Measurements from ENCODE around the gene SSH2. TPM values are rescaled to one million over a fixed set of nuclear protein-coding genes. Genes with fewer than 3 reads are reported as not detected.

The SSH2 gene
- total RNA-seq, 1 donor from 2014 or later: 12.2 TPM

DNA sequence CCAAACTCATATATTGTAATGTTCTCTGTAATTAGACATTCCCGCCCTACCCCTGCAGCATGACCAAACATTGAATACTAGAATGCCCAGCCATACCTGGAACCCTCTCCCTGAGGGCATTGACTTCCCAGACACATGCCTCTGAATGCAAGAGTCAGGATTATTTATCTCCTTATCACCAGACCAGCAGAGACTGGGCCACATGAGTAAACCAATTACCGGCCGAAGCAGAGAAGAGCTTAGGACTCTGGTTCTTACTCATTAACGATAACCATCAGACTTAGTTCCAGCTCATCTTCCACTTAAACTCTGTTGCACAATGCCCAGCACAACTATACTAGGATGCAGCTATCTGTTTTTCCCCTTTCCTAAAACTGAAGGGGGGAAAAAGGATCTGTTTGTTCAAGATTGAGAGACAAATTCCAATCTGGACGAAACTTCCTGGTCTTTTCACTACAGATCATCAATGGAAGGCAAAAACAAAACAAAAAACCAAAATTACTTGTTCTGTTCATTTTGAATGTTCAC, 219.1 kb downstream of the SSH2 start:
- Histone ChIP-seq H3K9me3 (ENCODE audit: low read depth) (no peaks in the 10 kb centered on the region), H3K4me2 (no peak overlapping the region), H3F3A (ENCODE audit: low read depth) (no peaks in the 10 kb centered on the region), H3K9ac (no peak overlapping the region), H3K79me2 (ENCODE audit: low read depth) (no peaks in the 10 kb centered on the region), H3K27me3 (no peaks in the 10 kb centered on the region), H2AFZ (replicated peaks) (no peak overlapping the region), H3K27ac (no peak overlapping the region), H3K36me3 (no peaks in the 10 kb centered on the region), H3K4me3 (no peak overlapping the region), H4K20me1 (ENCODE audit: low read depth) (no peaks in the 10 kb centered on the region), H3K4me1 (peaks cover 12% of the 10 kb centered on the region)
- peaks cover 3% of the 10 kb centered on the region for H3K4me1 Mint-ChIP-seq
- TF ChIP-seq, protein P1, sequence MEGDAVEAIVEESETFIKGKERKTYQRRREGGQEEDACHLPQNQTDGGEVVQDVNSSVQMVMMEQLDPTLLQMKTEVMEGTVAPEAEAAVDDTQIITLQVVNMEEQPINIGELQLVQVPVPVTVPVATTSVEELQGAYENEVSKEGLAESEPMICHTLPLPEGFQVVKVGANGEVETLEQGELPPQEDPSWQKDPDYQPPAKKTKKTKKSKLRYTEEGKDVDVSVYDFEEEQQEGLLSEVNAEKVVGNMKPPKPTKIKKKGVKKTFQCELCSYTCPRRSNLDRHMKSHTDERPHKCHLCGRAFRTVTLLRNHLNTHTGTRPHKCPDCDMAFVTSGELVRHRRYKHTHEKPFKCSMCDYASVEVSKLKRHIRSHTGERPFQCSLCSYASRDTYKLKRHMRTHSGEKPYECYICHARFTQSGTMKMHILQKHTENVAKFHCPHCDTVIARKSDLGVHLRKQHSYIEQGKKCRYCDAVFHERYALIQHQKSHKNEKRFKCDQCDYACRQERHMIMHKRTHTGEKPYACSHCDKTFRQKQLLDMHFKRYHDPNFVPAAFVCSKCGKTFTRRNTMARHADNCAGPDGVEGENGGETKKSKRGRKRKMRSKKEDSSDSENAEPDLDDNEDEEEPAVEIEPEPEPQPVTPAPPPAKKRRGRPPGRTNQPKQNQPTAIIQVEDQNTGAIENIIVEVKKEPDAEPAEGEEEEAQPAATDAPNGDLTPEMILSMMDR (IDR thresholded peaks at IDR 0.05): no peak
- no peak for TF ChIP-seq EZH2phosphoT487 (IDR thresholded peaks at IDR 0.05)
- no peak for TF ChIP-seq EZH2 (IDR thresholded peaks at IDR 0.05)
- DNase-seq (ENCODE audit: low spot score): no peak
- no peaks in the 10 kb centered on the region for H3K27me3 Mint-ChIP-seq (ENCODE audit: insufficient read depth, low read depth)
- no peak overlapping the region for H3K4me3 Mint-ChIP-seq
- H3K9me3 Mint-ChIP-seq: no peaks in the 10 kb centered on the region
- no peak overlapping the region for H3K27ac Mint-ChIP-seq
- H3K36me3 Mint-ChIP-seq: peaks cover 2% of the 10 kb centered on the region

DNA sequence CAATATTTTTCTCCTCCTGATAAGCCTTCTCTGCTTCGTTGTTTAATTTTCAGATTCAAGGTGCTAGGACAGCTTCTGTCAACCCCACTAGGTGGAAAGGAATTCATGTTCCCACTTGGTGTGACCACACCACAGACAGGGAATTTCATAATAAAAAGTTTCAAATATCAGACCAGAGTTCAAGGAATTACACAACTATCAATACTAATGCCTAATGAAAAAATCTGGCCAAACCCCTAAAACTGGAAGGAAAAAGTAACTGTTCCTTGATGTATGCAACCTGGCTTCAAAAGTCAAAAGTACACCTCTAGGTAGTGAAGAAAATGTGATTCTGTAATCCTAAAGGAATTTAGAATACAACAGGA, 219.5 kb downstream of the SSH2 start:
- Mint-ChIP-seq H3K4me3 (no peak overlapping the region), H3K27ac (no peak overlapping the region), H3K4me1 (peaks cover 3% of the 10 kb centered on the region), H3K36me3 (no peaks in the 10 kb centered on the region), H3K27me3 (ENCODE audit: insufficient read depth, low read depth) (no peaks in the 10 kb centered on the region), H3K9me3 (no peaks in the 10 kb centered on the region)
- Histone ChIP-seq H3K27ac (no peak overlapping the region), H3K27me3 (no peaks in the 10 kb centered on the region), H3K9me3 (ENCODE audit: low read depth) (no peaks in the 10 kb centered on the region), H3K4me1 (peaks cover 12% of the 10 kb centered on the region), H3K9ac (no peak overlapping the region), H3K4me3 (no peak overlapping the region), H4K20me1 (ENCODE audit: low read depth) (no peaks in the 10 kb centered on the region), H3K36me3 (no peaks in the 10 kb centered on the region), H2AFZ (replicated peaks) (no peak overlapping the region), H3K4me2 (no peak overlapping the region), H3K79me2 (ENCODE audit: low read depth) (no peaks in the 10 kb centered on the region), H3F3A (ENCODE audit: low read depth) (no peaks in the 10 kb centered on the region)
- TF ChIP-seq EZH2 (IDR thresholded peaks at IDR 0.05) (no peak), EZH2phosphoT487 (IDR thresholded peaks at IDR 0.05) (no peak)
- TF ChIP-seq, protein P1 (IDR thresholded peaks at IDR 0.05): no peak
- no peak for DNase-seq (ENCODE audit: low spot score)

DNA sequence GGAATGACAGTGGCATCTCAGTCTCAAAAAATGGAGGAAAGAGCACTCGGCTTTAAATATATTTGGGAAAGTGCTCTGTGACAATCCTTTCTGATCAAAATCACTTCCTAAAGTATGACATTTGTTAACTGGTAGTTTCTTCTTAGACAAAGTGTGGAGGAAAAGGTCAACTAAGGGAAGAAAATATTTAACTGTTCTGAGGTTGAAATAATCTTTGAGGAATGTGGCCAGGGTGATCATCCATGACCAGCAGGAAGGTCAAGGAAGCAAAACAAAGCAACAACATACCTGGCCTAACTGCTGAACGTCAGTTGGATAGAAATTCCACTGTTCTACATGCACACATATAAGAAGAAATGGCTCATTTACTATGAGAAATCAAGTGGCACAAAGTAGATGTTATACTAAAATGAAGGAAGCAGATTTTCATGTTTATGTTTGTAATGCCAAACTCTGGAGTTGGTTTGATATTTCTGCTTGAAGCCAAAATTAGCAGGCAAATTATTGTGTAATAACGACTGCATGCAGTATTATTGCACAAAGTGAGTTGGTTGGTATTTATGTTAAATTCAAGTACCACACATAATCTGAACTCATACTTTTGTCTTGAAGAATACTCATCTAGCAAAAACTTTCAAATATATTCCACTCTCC, 220.0 kb downstream of the SSH2 start:
- H3K27ac Mint-ChIP-seq: no peak overlapping the region
- no peak for DNase-seq (ENCODE audit: low spot score)
- Histone ChIP-seq H3K9ac (no peak overlapping the region), H3K79me2 (ENCODE audit: low read depth) (no peaks in the 10 kb centered on the region), H3K4me2 (no peak overlapping the region), H3K9me3 (ENCODE audit: low read depth) (no peaks in the 10 kb centered on the region), H3K4me3 (no peak overlapping the region), H4K20me1 (ENCODE audit: low read depth) (no peaks in the 10 kb centered on the region), H2AFZ (replicated peaks) (no peak overlapping the region), H3F3A (ENCODE audit: low read depth) (no peaks in the 10 kb centered on the region), H3K4me1 (peaks cover 12% of the 10 kb centered on the region), H3K27ac (no peak overlapping the region), H3K27me3 (no peaks in the 10 kb centered on the region), H3K36me3 (no peaks in the 10 kb centered on the region)
- no peaks in the 10 kb centered on the region for H3K27me3 Mint-ChIP-seq (ENCODE audit: insufficient read depth, low read depth)
- TF ChIP-seq EZH2 (IDR thresholded peaks at IDR 0.05) (no peak), EZH2phosphoT487 (IDR thresholded peaks at IDR 0.05) (no peak)
- no peaks in the 10 kb centered on the region for H3K9me3 Mint-ChIP-seq
- peaks cover 3% of the 10 kb centered on the region for H3K4me1 Mint-ChIP-seq
- no peak overlapping the region for H3K4me3 Mint-ChIP-seq
- no peaks in the 10 kb centered on the region for H3K36me3 Mint-ChIP-seq

DNA sequence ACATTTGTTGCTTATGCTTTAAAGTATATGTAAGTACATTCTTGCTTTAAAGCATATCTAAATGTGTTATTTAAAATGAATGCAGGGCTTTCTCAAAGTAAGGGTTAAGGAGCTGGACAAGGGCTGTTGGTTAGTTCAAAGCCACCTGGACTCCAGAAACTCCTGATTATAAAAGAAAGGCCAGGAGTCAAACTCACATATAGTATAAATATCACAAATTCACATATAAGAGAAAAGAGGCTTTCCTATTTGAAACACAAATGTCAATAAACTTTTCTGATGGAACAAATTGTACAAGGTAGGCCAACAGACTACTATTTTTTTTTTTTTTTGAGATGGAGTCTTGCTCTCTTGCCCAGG, 222.8 kb downstream of the SSH2 start:
- Histone ChIP-seq H3K9ac (no peak overlapping the region), H3K4me1 (peaks cover 6% of the 10 kb centered on the region), H2AFZ (replicated peaks) (no peak overlapping the region), H3K9me3 (ENCODE audit: low read depth) (no peaks in the 10 kb centered on the region), H3K27ac (no peak overlapping the region), H3K36me3 (no peaks in the 10 kb centered on the region), H3K4me3 (no peak overlapping the region), H3K79me2 (ENCODE audit: low read depth) (no peaks in the 10 kb centered on the region), H3K27me3 (no peaks in the 10 kb centered on the region), H3K4me2 (no peak overlapping the region), H3F3A (ENCODE audit: low read depth) (no peaks in the 10 kb centered on the region), H4K20me1 (ENCODE audit: low read depth) (no peaks in the 10 kb centered on the region)
- DNase-seq (ENCODE audit: low spot score): no peak
- H3K36me3 Mint-ChIP-seq: peaks cover 5% of the 10 kb centered on the region
- H3K4me1 Mint-ChIP-seq: no peaks in the 10 kb centered on the region
- no peaks in the 10 kb centered on the region for H3K27me3 Mint-ChIP-seq (ENCODE audit: insufficient read depth, low read depth)
- H3K27ac Mint-ChIP-seq: no peak overlapping the region
- TF ChIP-seq, protein P1 (IDR thresholded peaks at IDR 0.05): no peak
- TF ChIP-seq EZH2 (IDR thresholded peaks at IDR 0.05) (no peak), EZH2phosphoT487 (IDR thresholded peaks at IDR 0.05) (no peak)
- H3K9me3 Mint-ChIP-seq: no peaks in the 10 kb centered on the region
- H3K4me3 Mint-ChIP-seq: no peak overlapping the region

All from neural progenitor cell (in vitro differentiated cells).